HG03064 (cell line): ENCODE data around the gene FBRSL1.
"Not testable (repeated sequence)": the region's sequence is repeated elsewhere in the genome, so short reads cannot be mapped to it uniquely, and the experiment has no call there.

Experiments used
- ATAC-seq: cut with Tn5 transposase; IDR thresholded peaks from one replicate; pipeline ENCODE4 v1.9.1; 2021; ENCODE audit warnings: low read depth; ENCODE audit not compliant: unreplicated experiment

The FBRSL1 gene

GRCh38 chr12:132521200-132521580 is 31.2 kb downstream of the FBRSL1 start:
- no peak for ATAC-seq

GRCh38 chr12:132521712-132522292 is 31.9 kb downstream of the FBRSL1 start:
- ATAC-seq, result no peak

DNA sequence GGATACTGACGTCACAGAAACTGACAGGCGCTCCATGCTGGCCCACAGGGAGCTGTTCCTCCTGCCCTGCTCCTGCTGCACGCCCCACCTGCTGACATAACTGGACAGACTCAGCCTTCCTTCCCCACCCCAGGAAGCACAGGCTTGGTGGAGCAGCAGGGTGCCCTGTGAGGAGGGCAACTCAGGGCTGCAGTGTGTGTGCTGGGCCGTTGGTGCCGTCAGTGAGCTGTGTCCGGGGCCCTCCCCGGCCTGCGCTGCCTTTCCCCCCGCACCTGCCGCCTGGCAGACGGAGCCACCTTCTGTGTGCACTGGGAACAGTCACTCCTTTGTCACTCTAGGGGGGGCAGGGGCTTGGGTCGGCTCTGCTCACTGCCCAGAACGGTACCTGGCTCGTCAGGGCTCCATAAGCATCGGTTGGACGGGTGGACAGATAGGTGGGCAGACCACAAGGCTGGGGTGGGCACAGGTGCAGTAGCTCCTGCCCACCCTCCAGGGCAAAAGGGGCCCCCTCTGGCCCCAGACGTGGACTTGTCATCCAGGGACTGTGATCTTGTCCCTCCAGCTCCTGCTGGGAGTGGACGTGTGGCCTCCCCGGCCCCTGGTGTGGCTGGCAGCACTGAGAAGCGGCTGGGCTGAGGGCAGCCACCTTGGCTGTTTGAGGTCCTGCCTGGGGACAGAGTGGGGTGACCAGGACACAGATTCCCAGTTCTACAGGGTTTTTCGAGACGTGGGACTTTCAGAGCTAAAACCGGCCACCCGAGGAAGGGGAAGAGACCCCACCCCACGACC is 32.8 kb downstream of the FBRSL1 start:
- ATAC-seq, result no peak

DNA sequence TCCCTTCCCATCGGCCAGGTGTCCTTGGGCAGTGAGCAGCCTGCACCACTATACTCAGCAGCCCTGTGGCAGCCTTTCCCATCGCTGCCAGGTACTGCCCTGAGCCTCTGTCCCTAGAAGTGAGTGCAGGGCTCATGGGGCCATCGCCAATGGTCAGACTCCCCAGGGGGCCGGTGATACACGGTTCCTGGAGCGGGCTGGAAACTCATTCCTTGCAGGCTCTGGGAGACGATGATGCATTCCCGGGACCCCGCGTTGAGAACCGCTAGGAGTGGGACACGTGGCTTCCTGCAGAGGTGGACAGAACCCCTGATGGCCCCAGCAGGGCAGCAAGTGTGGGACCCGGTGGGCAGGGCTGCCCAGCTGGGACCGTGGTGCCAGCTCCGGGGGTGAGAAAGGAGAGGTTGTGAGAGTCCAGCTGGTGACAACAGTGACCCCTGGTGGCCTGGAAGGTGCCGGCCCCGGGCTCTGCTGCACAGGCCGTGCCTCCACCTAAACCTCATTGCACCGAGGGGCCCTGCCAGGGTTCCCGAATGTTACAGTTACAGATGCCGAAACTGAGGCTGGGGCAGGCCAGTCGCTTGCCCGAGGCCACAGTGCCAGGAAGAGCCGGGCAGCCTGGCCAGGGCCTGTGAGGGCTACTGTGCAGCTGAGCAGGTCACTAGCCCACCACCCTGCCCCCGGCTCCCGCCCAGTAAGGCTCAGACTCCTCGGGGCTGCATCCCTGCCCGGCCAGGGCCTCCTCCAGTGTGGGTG is 33.8 kb downstream of the FBRSL1 start:
- ATAC-seq, result no peak

DNA sequence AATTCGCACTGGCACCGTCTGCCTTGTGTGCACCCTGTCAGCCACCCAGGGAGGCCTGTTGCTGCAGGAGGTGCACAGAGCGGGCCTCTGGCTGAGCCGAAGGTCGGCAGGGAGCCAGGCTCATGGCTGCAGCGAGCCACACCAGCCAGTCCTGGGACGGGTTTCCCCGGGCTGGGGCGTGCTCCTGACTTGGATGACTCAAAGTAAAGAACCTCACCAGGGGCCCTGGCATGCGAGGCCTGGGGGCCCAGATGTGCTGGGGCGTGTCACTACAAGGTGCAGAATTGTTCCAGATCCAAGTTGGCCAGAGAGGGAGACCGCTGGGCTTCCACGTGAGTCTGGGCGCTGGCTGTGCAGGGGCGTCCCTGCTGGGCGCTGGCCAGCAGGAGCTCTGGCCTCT is 34.5 kb downstream of the FBRSL1 start:
- no peak for ATAC-seq

DNA sequence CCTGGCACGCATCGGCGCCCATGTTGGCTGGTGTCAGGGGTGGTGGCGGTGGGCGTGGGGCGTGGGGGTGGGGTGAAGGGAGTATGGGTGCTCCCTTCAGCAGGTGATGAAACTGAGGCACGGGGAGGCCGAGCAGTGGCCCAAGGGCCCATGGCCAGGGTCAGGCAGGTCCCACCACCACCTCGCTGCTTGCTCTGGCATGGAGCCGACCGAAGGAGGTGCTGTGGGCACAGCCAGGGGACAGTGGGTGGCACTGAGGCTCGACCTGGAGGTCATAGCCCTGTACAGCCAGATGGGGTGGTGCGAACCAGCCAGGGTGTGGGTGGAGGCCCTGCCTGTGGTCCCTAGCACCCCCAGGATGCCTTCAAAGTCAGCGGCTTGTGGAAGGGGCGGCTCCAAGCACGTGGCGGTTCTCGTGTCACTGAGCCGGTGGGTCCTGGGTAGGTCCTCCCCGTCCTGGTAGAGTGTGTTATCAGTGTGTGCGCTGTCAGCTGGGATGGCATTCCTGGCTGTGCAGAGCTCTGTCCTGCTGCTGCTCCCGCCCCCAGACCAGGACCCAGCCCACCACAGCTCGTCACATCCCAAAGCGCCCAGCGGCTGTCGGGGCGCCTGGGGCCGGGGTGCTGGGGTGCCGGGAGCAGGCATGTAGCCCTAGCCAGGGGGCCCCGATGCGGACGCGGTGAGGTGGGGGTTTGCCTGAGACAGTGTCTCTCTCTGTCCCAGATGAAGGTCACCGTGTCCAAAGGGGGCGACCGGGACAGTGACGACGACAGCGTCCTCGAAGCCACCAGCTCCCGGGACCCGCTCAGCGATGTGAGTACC is 35.3 kb downstream of the FBRSL1 start:
- no peak for ATAC-seq

- ATAC-seq, result no peak
Measured at GRCh38 chr12:132525833-132526455, 36.0 kb downstream of the FBRSL1 start.

GRCh38 chr12:132527186-132527882 is 37.4 kb downstream of the FBRSL1 start:
- no peak for ATAC-seq

DNA sequence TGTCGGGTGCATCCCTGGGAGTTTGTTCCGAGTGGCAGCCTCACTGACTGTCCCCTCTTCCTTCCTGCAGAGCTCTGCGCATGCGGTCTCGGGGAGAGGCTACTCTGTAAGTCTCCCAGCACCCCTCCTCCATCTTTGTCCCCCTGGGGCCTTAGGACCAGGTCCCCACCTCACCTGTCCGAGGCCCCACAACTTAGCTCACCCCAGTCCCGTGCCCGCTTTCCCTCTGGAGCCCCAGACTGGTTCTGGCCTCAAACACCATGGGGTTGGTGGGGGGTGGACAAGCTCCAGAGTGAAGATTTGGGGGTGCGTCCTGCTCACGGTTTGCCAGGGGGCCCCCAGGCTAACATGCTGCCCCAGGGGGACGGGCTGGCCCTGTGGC is 37.9 kb downstream of the FBRSL1 start:
- no peak for ATAC-seq

- ATAC-seq, result no peak
Measured at GRCh38 chr12:132528564-132529106, 38.7 kb downstream of the FBRSL1 start.

- no peak for ATAC-seq
Measured at GRCh38 chr12:132529156-132529839, 39.3 kb downstream of the FBRSL1 start.

DNA sequence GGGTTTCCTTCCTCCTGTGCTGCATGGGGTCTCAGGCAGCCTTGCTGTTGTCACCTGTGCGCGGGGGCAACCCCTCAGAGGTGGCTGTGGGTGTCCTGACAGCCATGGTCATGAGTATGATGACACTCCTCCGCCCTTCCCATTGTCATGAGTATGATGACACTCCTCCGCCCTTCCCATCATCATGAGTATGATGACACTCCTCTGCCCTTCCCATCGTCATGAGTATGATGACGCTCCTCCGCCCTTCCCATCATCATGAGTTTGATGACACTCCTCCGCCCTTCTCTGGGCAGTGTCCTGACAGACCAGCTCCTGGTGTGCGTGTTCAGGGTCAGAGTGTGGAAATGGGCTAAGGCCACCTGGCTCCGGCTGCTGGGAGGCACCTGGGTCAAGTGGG is 40.0 kb downstream of the FBRSL1 start:
- ATAC-seq, result no peak

DNA sequence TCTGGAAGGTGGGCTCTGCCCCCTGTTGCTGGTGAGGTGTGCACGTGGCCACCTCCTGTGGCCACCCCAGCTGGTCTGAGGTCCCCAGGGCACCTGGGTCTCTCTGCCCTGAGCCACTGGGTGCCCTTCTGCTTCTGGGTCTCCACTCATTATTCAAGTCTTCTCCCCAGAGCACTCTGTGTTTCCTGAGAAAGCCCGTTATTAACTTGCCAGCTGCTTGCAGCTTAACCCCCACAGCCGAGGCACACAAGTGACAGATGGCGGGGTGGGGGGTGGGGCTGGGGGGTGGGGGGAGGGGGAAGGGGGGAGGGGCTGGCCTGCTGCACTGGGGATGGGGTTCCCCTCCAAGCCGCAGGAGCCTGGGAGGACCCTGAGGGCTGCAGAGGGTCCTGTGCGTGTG is 40.5 kb downstream of the FBRSL1 start:
- ATAC-seq, result no peak

DNA sequence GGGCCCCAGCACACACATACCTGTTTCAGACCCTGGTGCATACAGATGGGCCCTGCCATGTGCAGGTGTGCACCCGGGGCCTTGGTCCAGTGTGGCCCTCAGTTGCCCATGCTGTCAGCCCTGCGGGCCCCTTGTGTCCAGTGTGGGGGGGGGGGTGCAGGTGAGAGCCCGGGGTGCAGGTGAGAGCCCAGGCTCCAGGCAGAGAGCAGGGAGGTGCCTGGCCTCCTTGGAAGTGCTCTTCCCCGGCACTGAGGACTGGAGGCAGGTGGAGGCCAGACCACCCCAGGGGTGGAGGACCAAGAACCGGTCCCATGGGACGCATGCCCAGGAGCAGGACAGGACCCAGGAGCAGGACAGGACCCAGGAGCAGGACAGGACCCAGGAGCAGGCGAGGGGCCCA is 40.9 kb downstream of the FBRSL1 start:
- ATAC-seq, result no peak

DNA sequence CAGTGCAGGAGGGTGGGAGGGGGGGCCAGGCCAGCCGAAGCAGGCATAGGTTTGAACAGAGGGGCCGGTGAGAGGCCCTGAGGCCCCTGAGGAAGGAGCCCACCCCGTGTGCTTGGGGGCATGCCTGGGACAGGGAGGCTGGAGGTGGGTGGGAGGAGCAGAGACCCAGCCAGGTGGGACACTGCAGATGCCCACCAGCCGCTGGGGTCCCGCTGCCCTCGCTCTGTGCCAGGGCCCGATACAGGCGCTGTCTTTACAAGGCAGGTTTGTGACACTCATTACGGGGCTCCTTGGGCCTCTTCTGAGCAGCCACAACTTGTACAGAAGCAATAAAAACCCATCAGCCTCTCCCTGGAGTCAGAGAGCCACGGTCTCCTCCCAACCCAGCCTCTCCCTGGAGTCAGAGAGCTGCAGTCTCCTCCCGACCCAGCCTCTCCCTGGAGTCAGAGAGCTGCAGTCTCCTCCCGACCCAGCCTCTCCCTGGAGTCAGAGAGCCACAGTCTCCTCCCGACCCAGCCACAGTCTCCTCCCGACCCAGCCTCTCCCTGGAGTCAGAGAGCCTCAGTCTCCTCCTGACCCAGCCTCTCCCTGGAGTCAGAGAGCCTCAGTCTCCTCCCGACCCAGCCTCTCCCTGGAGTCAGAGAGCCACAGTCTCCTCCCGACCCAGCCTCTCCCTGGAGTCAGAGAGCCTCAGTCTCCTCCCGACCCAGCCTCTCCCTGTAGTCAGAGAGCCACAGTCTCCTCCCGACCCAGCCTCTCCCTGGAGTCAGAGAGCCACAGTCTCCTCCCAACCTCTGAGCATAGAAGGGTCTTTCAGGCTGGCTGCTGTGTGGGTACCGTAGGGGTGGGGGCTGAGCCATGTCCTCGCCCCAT is 43.0 kb downstream of the FBRSL1 start:
- ATAC-seq, result not testable (repeated sequence)

DNA sequence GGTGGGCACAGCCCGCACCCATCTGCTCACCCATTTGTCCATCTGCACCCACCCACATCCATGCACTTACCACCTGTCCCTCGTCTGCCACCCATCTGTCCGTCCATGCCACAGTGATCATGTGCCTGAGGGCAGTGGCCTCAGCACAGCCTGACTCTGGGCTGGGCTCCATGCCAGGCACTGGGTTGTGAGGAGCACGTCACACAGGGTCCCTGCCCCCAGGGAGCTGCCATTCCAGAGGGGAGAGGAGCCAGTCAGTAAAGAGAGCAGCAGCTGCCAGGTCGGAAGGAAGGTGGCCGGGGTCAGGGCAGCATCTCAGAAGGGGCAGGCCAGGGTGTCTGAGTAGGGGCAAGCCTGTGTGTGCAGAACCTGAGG is 43.6 kb downstream of the FBRSL1 start:
- no peak for ATAC-seq

DNA sequence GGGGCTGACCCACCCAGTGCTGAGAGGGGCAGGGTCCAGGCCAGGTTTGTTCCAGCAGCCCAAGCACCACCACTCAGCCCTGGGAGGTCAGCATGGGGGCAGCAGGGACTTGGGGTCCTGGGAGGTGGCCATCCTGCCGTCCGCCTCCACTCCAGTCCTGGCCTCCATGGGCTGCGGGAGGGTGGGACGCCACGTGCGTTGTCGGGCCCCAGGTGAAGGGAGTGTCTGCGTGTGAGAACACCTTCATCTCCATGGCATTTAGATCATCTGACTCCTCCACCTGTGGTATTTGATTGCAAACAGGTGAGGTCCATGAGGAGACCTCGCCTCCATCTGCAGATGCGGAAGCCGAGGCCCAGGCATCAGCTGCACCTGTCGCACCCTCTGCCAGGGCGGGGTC is 44.1 kb downstream of the FBRSL1 start:
- ATAC-seq, result no peak

DNA sequence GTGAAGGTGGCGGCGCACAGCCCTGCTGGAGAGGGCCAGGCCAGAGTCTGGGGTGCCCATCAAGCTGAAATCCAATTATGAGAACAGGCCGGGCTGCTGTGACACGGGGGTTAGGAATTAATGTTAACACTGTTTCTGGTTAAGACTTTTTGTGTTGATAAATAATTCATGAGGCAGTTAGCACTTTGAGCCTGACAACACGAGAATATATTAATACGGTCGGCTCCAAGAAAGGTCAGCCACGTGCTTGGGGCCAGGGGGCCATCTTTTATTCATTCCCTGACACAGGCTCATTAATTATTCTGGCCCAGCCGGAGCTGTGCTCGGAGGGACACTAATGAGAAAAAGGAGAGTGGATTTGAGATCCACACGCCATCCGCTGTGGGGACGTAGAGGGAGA is 45.1 kb downstream of the FBRSL1 start:
- ATAC-seq, result no peak
